Middle frontal gyrus (tissue), 1 donor: ENCODE results near the gene AP1M2.
"Not testable (repeated sequence)": the region's sequence is repeated elsewhere in the genome, so short reads cannot be mapped to it uniquely, and the experiment has no call there.

Source experiments
- DNase-seq: peaks from one replicate; pipeline ENCODE4 v3.0.0-alpha.2; 2015; ENCODE audit warnings: low spot score; ENCODE audit errors: extremely low spot score

AP1M2 gene

DNA sequence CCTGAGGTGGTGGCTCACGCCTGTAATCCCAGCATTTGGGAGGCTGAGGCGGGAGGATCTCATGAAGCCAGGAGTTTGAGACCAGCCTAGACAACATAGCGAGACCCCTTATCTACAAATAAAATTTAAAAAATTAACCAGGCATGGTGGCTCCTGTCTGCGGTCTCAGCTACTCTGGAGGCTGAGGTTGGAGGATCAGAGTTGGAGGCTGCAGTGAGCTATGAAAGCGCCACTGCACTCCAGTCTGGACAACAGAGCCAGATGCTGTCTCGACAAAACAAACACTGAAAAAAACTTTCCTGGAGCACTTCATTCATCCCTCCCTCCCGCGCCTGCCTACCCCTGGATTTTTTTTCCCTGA is 44.1 kb downstream of the AP1M2 start:
- DNase-seq, result no peak

DNA sequence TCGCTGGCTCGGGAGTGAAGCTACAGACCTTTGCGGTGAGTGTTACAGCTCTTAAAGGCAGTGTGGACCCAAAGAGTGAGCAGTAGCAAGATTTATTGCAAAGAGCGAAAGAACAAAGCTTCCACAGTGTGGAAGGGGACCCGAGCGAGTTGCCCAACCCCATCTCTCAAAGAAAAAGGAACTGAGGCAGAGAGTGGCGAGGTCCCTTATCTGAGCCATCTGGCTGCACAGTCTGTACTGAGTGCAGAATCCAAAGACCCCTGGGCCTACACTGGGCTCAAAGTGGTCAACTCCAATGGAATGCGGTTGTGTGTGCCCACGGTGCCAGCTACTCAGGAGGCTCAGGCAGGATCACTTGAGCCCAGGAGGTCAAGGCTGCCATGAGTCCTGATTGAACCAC is 48.1 kb downstream of the AP1M2 start:
- not testable (repeated sequence) for DNase-seq

DNA sequence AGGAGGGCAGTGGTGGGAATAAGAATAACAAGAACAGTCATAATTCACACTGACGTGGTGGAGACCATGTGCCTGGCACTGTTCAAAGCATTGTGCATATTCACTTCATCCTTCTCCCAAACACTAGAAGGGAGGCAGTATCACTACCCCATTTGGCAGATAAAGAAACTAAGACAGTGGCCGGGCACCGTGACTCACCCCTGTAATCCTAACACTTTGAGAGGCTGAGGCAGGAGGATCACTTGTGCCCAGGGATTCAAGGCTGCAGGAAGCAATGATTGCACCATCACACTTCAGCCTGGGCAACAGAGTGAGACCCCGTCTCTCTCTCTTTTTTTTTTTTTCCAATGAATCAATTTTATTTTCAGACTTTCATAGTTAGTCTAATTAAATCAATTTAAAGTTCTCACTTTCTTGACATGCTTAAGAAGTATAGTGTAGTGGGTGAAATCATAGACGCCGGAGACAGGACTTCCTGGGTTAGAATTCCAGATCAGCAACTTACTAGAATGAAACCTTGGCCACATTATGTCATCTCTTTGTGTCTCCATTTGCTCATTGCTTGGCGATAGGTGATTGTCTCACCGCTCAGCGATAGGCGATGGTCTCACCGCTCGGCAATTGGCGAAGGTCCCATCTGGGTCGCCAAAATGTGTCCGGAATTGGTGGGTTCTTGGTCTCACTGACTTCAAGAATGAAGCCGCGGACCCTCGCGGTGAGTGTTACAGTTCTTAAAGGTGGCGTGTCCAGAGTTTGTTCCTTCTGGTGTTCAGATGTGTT is 48.7 kb downstream of the AP1M2 start:
- DNase-seq, result no peak

DNA sequence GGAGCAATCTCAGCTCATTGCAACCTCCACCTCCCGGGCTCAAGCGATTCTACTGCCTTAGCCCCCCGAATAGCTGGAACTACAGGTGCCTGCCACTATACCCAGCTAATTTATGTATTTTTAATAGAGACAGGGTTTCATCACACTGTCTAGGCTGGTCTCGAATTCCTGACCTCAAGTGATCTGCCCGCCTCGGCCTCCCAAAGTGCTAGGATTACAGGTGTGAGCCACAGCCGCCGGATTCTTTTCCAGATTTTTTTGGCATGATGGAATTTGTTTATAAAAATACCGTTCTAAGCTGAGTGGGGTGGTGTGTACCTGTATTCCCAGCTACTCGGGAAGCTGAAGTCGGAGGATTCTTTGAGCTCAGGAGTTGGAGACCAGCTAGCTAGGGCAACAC is 49.4 kb downstream of the AP1M2 start:
- no peak for DNase-seq

DNA sequence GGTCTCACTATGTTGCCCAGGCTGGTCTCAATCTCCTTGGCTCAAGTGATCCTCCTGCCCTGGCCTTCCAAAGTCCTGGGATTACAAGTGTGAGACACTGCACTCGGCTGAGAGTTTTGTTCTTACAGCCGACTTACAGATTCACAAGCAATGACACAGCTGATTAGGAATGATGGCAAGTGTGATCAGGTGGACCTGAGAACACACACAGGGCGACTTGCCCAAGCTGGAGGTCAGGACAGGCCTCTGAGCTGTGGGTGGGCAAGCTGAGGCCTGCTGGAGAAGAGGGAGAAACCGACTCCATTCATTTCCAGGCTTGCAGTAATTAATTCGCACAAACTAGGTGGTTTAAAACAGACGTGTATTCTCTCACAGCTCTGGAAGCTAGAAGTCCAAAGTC is 51.5 kb downstream of the AP1M2 start:
- DNase-seq, result no peak

DNA sequence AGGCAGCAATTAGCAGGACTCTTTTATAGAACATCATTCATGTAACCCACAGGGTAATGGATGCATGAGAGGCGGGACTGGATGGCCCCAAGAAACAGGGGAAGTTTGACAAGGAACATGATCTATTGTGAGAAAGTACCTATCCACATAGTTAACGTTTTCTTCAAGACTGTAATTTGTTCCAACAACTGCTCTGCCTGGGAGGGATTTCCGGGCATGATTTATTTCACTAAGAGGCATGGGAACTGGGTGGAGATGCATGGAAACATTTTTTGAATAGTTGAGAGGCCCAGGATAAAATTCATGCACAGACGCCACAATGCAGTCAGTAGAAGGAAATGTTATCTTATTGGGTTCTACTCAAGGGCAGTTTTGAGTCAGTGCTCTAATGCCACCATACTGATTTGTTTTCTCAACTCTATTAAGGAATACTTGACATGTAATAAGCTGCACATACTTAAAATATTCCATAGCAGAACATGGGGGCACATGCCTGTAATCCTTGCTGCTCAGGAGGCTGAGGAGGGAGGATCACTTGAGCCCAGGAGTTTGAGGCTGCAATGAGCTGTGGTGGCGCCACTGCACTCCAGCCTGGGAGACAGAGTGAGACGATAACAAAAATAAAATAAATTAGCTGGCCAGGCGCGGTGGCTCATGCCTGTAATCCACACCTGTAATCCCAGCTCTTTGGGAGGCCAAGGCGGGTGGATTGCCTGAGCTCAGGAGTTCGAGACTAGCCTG is 53.3 kb downstream of the AP1M2 start:
- DNase-seq, result no peak

DNA sequence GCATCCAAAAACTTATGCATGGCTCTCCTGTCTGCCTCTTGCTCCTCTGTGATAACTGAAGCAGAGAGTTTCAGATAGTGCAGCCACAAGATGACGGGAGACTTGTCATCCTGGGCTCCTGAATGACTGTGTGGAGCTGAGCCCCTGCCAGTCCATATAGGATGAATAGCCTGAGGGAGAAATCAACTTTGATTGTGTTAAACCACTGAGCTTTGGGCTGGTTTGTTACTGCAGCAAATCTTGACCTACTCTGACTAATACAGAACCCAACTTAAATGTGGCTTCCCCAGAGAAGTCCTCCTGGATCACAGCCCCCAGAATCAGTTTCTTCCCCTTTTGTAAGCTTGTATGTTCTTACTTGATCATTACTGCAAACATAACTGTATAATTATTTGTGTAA is 54.7 kb downstream of the AP1M2 start:
- no peak for DNase-seq

DNA sequence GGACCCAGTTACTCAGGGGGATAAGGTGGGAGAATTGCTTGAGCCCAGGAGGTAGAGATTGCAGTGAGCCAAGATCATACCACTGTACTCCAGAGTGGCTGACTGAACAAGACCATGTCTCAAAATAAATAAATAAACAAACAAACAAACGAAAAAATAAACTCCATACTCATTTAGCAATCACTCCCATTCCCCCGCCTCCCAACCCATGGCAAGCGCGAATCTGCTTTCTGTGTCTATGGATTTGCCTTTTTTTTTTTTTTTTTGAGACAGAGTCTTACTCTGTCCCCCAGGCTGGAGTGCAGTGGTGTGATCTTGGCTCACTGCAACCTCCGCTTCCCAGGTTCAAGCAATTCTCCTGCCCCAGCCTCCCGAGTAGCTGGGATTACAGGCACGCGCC is 60.2 kb downstream of the AP1M2 start:
- DNase-seq, result not testable (repeated sequence)

DNA sequence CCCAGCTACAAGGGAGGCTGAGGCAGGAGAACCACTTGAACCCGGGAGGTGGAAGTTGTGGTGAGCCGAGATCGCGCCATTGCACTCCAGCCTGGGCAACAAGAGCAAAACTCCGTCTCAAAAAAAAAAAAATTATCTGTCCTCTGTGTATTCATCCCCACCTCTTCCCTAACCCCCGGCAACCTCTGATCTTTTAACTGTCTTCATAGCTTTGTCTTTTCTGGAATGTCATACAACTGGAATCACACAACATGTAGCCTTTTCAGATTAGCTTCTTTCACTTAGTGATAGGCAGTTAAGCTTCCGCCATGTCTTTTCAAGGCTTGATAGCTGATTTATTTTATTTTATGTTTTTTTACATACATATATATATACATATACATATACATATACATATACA is 61.5 kb downstream of the AP1M2 start:
- DNase-seq, result no peak

DNA sequence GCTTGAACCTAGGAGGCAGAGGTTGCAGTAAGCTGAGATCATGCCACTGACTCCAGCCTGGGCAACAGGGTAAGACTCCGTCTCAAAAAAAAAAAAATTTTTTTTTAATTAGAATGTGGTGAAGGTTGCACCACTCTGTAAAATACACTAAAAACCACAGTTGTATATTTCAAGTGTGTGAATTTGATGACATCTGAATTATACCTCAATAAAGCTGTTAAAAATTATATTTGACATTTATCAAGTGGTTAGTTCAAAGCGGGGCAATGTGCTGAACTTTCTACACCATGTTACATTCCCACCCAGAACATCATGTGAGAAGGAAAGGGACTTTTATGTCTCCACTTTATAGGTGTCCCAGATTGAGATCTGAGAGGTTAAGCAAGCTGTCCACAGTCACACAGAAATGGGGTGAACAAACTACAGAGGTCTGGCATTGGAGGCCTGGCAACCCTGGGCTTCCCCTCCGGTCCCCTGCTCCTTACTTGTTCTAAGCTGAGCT is 63.9 kb downstream of the AP1M2 start:
- no peak for DNase-seq
